GM12865 (cell line): ENCODE results near the gene OLIG1.

ENCODE experiments used
- DNase-seq: peaks from one replicate; pipeline ENCODE4 v3.0.0; 2010; ENCODE audit warnings: low read depth
- H3K4me3 ChIP-seq: 2 replicates; pipeline ENCODE4 v1.5.1; 2011; ENCODE audit warnings: mild to moderate bottlenecking, low read depth, low read length, control low read depth
- CTCF ChIP-seq: IDR thresholded peaks from 2 replicates; pipeline ENCODE4 v1.5.1; 2011; ENCODE audit warnings: low read length, control low read depth, low read depth, inconsistent platforms; ENCODE audit not compliant: insufficient read depth; ENCODE audit errors: missing control alignments

Gene OLIG1

DNA sequence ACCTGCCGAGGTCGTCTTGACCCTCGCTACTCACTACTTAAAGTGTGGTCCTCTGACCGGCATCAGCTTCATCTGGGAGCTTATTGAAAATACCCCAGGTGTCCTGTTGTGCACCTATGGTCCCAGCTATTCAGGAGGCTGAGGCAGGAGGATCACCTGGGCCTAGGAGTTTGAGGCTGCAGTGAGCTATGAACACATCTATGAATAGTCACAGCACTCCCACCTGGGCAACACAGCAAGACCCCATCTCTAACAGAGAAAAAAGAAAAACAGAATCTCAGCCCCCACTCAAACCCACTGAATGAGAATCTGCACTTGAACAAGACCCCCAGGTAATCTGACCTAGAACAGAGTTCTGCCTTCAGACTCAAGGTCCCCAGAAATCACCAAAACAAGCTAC is 8.7 kb upstream of the OLIG1 start:
- DNase-seq, result no peak
- TF ChIP-seq CTCF, result no peak
- no peak overlapping the region for H3K4me3 ChIP-seq

DNA sequence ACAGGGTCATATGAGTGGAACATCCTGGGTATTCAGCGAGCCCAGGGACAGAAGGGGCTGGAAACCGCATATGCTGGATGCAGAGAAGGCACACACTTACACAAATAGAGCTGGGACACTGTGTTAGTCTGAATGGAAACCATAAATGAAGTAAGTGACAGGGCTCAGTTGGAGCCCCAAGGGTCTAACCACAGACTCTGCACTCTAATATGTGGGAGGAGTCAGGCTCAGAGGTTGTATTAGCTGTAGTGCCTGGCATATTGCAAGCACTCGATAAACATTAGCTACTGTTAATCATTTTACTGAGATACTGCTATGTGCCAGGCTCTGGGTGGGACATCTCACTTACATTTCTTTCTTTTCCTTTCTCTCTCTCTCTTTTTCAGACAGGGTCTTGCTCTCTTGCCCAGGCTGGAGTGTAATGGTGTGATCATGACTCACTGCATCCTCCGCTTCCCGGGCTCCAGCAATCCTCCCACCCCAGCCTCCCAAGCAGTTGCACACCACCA is 6.5 kb upstream of the OLIG1 start:
- TF ChIP-seq CTCF, result no peak
- DNase-seq, result no peak
- no peak overlapping the region for H3K4me3 ChIP-seq

DNA sequence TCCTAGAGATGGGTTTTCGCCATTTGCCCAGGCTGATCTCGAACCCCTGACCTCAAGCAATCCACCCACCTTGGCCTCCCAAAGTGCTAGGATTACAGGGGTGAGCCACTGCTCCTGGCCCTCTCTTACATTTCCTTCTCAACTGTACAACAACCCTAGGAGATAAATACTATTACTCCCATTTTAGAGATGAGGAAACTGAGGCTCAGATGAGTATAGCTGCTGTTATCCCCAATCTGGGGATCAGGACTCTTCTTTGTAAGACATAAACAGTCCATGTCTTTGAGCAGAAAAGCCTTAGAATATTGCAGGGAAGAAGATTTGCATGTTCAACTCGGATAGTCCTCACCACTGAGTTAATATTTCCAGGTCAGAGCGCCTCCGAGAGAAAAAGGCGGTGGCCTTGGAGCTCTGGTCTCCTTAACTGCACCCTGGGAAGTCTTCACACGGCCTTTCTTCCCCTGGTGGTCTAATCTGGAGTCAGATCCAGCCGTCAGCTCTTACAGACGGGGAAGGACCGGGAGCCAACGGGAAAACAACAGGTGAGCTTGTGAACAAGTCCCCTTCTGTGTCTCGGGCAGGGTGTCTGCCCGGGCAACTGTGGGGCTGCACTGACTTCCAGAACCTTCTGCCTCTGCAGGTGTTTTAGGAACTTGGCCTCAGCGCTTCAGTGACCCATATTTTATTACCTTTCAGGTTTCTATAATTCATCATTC is 5.9 kb upstream of the OLIG1 start:
- TF ChIP-seq CTCF, result no peak
- H3K4me3 ChIP-seq, result no peak overlapping the region
- DNase-seq, result no peak

DNA sequence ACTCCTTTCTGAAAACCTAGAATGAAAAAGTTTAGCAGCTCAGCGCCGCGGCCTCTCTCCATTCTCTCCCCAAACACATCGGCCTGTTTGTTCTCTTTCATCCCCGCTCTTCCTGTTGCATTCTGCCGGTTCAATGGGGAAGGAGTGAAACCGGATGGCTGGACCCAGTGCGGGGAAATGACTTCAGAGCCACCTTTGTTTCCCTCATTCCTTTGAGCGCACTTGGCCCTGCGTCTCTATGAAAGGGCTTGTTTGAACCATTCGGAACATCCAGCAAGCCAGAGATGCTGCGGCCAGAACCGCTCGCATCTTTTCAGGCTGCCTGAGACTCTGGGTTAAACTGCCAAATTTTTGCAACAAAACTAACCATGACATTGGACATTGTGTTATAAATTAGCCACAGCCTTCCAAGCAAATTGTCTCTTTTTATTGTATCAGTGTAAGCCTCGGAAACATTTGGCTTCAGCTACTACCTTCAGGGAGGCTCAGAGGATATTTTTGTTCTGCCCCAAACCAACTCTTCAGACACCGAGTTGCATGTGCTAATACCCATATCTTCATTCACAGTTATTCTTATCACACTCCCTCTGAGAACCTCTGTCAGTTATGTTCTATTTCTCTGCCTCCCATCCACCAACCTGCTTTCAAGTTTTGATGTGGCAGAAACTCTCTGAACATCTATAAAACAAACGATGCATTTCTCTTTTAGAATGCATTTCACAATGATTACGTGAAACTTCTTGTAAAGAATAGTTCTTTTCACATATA is 5.1 kb upstream of the OLIG1 start:
- H3K4me3 ChIP-seq, result no peak overlapping the region
- no peak for DNase-seq
- no peak for TF ChIP-seq CTCF

DNA sequence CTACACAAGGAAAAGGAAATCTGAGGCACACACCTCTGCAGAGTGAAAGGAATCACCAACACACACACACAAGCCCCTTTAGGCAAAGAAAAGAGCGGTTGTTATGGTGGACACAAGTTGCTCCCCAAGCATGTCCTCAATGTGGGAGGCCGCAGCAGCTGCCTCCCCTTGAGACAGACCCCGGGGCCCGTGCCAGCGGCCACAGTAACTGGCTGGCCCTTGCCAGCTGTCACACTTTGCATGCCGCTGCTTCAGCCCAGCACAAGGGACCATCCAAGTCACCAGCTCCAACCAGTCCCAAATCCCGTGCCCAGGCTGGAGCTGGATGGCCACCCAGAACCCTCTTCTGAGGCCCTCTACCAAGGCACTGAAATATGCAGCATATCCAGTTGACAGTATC is 2.9 kb upstream of the OLIG1 start:
- no peak for DNase-seq
- no peak for TF ChIP-seq CTCF

GRCh38 chr21:33067457-33067856 is 2.5 kb upstream of the OLIG1 start:
- H3K4me3 ChIP-seq, result no peak overlapping the region
- no peak for TF ChIP-seq CTCF
- no peak for DNase-seq

More for the DNA sequence above, 2.9 kb upstream of the OLIG1 start:
- no peak overlapping the region for H3K4me3 ChIP-seq
